Activated CD4-positive, alpha-beta T cell treated with anti-CD3 and anti-CD28 coated beads, Interleukin-2, amount 50 U/mL, for 4 hours (primary cell): ENCODE data around the gene SLCO1B1.
"Not testable (repeated sequence)": the region's sequence is repeated elsewhere in the genome, so short reads cannot be mapped to it uniquely, and the experiment has no call there.

Experiments used
- DNase-seq, 2 experiments: peaks; one replicate each; pipeline ENCODE4 v3.0.0-alpha.2; 2020

The SLCO1B1 gene, protein sequence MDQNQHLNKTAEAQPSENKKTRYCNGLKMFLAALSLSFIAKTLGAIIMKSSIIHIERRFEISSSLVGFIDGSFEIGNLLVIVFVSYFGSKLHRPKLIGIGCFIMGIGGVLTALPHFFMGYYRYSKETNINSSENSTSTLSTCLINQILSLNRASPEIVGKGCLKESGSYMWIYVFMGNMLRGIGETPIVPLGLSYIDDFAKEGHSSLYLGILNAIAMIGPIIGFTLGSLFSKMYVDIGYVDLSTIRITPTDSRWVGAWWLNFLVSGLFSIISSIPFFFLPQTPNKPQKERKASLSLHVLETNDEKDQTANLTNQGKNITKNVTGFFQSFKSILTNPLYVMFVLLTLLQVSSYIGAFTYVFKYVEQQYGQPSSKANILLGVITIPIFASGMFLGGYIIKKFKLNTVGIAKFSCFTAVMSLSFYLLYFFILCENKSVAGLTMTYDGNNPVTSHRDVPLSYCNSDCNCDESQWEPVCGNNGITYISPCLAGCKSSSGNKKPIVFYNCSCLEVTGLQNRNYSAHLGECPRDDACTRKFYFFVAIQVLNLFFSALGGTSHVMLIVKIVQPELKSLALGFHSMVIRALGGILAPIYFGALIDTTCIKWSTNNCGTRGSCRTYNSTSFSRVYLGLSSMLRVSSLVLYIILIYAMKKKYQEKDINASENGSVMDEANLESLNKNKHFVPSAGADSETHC

GRCh38 chr12:21130998-21131397 is at the start of gene SLCO1B1:
TSS of gene SLCO1B1 (plus strand) at chr12:21131194. CDS start at chr12:21141575, 10,381 bp downstream.
- no peak for DNase-seq

- DNase-seq: not testable (repeated sequence)
These were observed 46.2 kb upstream of the SLCO1B1 start for GRCh38 chr12:21084753-21085152.

GRCh38 chr12:21111732-21112131 is 19.3 kb upstream of the SLCO1B1 start:
- no peak for DNase-seq

- no peak for DNase-seq
These were observed 17.7 kb upstream of the SLCO1B1 start for GRCh38 chr12:21113266-21113665.

DNA sequence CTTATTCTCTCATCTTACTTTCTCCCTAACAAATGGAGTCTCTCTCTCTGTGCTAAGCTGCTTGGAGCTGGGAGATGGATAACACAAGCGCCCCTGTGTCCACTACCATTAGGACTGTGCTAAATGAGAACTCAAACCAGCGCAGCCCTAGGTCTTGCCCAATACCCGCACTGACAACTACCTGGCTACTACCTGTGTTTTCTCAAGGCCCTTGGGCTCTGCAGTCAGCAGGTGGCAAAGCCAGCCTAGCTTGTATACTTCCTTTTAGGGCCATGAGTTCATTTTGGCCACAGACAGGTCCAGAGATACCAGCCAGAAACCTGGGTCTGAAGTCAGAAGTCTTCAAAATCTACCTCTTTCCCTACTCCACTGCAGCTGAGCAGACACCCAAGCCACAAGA is 13.0 kb upstream of the SLCO1B1 start:
- DNase-seq: no peak

DNA sequence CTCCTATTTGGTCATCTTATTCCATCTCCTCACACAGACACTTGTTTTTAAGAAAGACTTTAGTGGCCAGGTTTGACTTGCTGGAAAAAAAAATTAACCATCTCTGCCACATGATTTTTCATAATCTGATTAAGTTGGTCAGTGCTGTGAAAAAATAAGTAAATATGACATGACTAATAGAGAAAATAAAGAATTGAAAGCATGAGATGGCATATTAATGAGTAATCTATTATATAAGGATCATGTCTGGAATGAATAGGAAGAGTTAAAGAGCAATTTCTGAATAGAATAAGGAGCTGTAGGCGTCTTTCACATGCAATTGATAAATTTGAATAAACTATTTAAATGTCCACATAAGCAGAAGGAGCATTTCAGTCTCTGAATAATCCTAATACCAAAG is 12.2 kb upstream of the SLCO1B1 start:
- no peak for DNase-seq

DNA sequence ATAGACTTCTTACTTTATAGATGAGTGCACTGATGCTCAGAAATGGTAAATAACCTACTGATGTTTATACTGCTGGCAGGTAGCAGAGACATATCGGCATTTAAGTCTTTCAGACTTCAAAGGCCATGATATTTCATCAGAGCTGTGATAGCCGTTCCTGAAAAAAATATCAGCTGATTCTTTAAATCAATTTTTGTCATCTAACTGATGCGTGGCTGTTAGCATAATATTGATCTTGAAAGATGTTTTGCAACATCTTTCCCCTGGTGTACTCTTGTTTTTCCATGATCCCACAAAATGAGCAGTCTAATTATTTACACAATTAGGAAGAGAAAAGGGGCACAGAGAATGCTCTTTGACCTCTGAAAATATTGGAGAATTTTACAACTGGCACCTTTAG is 1.6 kb upstream of the SLCO1B1 start:
- no peak for DNase-seq

- no peak for DNase-seq
These were observed 1.1 kb upstream of the SLCO1B1 start for GRCh38 chr12:21129906-21130305.

DNA sequence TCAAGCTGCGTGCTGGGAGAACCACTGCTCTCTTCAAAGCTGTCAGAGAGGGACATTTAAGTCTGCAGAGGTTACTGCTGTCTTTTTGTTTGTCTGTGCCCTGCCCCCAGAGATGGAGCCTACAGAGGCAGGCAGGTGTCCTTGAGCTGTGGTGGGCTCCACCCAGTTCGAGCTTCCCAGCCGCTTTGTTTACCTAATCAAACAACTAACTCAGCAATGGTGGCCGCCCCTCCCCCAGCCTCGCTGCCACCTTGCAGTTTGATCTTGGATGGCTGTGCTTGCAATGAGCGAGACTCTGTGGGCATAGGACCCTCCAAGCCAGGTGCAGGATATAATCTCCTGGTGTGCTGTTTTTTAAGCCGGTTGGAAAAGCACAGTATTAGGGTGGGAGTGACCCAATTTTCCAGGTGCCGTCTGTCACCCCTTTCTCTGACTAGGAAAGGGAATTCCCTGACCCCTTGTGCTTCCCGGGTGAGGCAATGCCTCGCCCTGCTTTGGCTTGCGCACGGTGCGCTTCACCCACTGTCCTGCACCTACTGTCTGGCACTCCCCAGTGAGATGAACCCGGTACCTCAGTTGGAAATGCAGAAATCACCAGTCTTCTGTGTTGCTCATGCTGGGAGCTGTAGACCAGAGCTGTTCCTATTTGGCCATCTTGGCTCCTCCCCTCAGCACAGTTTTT is 6.5 kb downstream of the SLCO1B1 start:
- not testable (repeated sequence) for DNase-seq

DNA sequence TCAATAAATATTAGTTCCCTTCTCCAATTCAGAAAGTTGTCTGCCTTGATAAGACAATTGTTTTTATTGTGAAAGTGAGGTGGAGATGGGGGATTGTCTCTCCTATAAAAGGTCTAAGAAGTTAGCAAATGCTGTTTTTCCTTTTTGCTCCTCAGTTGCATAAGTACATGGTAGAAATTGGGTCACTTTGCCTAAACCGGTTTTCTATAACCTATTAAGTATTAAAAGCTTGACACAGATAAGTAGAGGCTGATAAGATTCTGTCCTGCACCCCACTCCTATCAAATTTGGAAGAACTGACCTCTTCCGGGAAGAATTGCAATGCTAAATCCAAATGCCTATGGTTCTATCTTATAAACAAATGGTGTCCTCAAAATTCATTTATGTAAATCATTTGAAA is 7.0 kb downstream of the SLCO1B1 start:
- DNase-seq: no peak

DNA sequence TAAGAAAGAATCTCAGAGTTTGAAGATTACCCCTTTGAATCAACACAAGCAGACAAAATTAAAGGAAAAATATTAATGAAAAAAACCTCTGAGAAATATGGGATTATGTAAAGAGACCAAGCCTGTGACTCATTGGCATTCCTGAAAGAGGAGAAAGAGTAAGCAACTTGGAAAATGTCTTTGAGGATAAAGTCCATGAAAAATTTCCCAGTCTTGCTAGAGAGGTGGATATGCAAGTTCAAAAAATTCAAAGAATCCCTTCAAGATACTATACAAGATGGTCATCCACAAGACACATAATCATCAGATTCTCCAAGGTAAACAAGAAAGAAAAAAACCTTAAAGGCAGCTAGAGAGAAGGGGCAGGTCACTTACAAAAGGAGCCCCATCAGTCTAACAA is 13.3 kb downstream of the SLCO1B1 start:
- no peak for DNase-seq

GRCh38 chr12:21149861-21150260 is 18.9 kb downstream of the SLCO1B1 start:
- not testable (repeated sequence) for DNase-seq

- DNase-seq: no peak
These were observed 20.2 kb downstream of the SLCO1B1 start for GRCh38 chr12:21151184-21151583.

DNA sequence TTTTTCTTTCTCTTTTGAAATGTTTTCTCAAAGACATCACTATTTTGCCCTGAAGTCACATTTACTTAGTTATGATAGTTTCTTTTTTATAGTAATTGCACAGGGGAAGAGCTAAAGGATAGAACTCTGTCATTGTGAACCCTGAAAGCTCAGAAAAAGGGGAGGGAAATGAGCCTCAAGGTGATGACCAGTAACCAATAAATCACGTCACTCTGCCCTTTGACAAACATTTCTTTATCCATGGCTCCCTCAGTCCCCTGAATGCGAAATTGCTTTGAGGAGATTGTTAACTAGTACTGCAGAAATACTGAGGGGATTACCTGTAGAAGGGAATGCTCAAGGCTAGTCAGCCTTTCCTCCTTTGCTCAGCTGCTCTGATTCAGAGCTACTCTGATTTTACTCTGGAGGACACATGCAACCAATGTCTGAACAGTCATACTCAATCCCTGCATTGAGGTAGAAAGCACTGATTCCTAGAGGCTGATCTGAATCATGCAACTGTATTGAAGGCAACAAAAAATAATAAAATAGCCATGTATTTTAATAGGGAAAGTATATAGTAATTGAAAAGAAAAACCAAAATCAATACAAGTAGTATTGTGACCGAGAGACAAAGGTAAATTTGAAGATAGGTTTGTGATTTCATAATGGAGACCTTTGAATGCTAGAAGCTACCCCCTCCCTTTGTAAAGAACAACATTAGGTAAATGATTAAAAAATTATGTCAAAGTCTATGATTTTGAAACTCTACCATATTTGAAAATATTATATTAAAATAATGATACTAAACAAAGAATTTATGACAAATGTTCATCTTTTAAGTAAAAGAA is 24.7 kb downstream of the SLCO1B1 start:
- DNase-seq: no peak

- DNase-seq: no peak
These were observed 34.1 kb downstream of the SLCO1B1 start for GRCh38 chr12:21165048-21165447.

- DNase-seq: peak; percentile 1 to 4
These were observed 39.0 kb downstream of the SLCO1B1 start for GRCh38 chr12:21169878-21170472.

DNA sequence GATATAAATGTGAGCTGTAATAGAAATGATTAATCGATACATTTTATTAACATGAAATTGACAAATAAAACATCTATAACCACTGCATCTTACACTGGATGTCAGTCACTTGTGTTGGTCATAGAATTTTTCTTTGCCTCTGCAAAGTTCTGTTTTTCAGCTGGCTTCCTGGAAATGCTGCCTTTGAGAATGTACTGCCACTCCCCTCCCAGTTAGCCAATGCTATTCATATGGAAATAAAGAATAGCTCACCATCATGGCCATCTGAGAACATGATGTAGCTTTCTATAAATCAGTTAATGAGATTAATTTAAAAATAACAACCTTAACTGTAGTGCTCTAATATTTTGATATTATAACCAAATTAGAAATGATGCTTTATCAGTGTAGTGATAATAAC is 41.1 kb downstream of the SLCO1B1 start:
- DNase-seq: no peak

GRCh38 chr12:21183721-21184275 is 52.8 kb downstream of the SLCO1B1 start:
- DNase-seq: no peak

DNA sequence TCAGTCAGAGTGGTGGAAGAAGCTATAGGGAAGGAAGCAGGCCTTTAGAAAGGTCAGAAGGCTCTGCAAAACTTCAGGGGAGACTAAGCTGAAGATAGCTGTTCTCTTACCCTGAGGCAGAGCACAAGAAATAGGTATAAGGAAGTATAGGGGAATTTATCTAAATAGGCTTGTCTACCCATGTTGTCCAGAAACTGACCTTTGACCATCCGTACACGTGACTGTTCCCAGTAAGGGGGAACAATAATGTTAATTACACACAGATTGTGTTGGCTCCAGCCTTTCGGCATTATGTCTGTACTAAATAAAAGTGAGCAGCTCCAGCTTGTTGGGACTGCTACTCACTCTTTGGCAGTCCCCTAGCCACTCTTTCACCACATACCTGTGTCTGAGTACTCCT is 59.0 kb downstream of the SLCO1B1 start:
- no peak for DNase-seq

DNA sequence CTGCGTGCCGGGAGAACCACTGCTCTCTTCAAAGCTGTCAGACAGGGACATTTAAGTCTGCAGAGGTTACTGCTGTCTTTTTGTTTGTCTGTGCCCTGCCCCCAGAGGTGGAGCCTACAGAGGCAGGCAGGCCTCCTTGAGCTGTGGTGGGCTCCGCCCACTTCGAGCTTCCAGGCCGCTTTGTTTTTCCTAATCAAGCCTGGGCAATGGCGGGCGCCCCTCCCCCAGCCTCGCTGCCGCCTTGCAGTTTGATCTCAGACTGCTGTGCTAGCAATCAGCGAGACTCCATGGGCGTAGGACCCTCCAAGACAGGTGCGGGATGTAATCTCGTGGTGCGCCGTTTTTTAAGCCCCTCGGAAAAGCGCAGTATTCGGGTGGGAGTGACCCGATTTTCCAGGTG is 83.4 kb downstream of the SLCO1B1 start:
- not testable (repeated sequence) for DNase-seq

- DNase-seq: no peak
These were observed 88.2 kb downstream of the SLCO1B1 start for GRCh38 chr12:21219206-21219605.

- no peak for DNase-seq
These were observed 89.3 kb downstream of the SLCO1B1 start for GRCh38 chr12:21220266-21220665.
